Head of caudate nucleus (tissue), 42 donors: ENCODE results near the gene ACTN1.

Experiments
- DNase-seq, 42 donors: peaks; one replicate each; pipeline versions ENCODE4 v3.0.0 to v3.0.0-alpha.2; 2020 to 2021; ENCODE audit warnings: mixed read lengths in 7 of 42
- intact Hi-C: fragments of 100-400 bp; cut with DNase I; formaldehyde crosslinking; loops from one replicate; pipeline ENCODE4 v1.15.0; 2022

Gene ACTN1

DNA sequence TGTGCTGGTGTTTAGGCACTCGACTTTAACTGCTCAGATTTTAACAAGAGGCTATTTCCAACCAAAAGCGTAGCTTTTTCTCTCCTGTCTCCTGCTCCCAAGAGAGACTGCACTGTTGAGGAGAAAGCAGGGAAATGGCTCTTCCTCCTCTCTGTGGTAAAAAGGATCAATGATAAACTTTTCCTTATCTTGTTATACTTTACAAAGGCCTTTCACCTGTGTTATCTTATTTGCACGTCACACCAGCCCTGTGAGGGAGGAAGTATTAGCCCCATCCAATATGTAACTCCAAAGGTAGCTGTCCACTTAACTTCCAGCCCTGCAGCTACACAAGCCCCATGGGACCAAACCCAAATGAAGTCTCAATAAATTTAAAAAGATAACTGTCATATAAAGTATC lies 153.4 kb downstream of the ACTN1 start:
- DNase-seq: no peak
- intact Hi-C loops: loop anchor here (10.0 kb wide), 1 partner anchor 991 kb away; no protein-coding TSS in a partner anchor

DNA sequence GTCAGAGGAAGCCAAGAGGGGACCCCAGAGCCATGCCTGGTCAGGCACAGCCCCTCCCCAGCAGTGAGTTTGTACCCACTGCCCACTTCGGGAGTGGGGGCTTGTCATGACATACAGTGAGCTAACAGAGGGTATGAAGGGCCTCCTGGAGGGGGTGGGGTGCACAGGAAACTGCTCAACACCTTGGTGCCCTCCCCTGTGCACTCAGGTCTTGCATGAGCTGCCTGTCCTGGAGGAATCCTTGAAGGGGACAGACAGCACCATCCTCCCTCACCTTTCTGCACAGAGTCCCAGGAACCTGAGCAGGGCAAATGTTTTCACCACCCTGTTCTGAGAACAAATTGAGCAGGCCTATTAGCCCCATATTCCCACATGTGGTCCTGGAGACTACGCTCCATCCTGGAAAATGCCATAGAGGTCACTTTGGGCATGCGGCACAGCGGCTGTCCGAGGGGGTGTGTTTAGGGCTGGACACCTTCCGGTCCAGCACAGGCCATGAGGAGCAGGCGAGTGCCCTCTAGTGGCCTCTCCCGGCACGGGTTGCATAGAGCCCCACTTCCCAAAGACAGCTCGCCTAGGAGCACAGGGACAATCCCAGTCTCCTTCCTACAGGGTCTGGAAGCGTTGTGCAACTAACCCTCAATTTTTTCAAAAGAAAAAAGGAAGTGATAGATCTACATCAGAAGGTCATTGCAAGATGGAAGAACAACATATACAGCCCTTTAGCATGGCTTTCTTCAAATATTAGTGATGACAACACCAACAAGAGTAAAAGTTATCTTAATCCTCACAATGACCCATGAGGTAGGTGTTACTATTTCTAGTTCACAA lies 154.4 kb downstream of the ACTN1 start:
- intact Hi-C loops: loop anchor here (5.0 to 10.0 kb wide), 2 partner anchors 577 to 990 kb away; no protein-coding TSS in a partner anchor
- peak; percentile 44 to 90 (median 75) for DNase-seq

DNA sequence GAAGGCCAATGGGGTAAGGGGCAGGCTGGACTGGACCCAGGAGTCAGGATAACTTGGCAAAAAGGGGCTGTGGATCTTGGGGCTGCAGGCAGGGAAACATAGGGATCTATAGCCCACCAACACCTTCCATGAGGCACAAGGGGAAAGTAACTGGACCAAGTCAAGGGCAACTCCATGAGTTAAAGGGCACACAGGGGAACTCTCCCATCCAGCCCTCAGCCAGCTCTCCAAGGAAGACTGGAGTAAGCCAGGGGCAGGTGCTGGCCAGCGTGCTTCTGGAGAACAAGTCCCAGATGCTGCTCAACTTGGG lies 154.9 kb downstream of the ACTN1 start:
- no peak for DNase-seq
- intact Hi-C loops: loop anchor here (5.0 to 10.0 kb wide), 2 partner anchors 577 to 989 kb away; no protein-coding TSS in a partner anchor
